ELF-1 (cell line): ENCODE measurements around the gene ADH5.
"Not testable (repeated sequence)": the region's sequence is repeated elsewhere in the genome, so short reads cannot be mapped to it uniquely, and the experiment has no call there.

Source experiments
- DNase-seq: peaks from one replicate; pipeline ENCODE4 v3.0.0-alpha.2; 2016; ENCODE audit warnings: low read depth, low spot score

Gene ADH5

GRCh38 chr4:99084595-99084994 is 4.0 kb downstream of the ADH5 start:
- DNase-seq, result no peak

- DNase-seq, result no peak
Observed at GRCh38 chr4:99082192-99082591, 6.4 kb downstream of the ADH5 start.

- DNase-seq, result not testable (repeated sequence)
Observed at GRCh38 chr4:99080869-99081268, 7.7 kb downstream of the ADH5 start.

- no peak for DNase-seq
Observed at GRCh38 chr4:99079625-99080295, 8.8 kb downstream of the ADH5 start.

GRCh38 chr4:99078931-99079624 is 9.5 kb downstream of the ADH5 start:
- DNase-seq, result no peak

- no peak for DNase-seq
Observed at GRCh38 chr4:99078336-99078735, 10.3 kb downstream of the ADH5 start.

- DNase-seq, result no peak
Observed at GRCh38 chr4:99077177-99077576, 11.4 kb downstream of the ADH5 start.

GRCh38 chr4:99076292-99076976 is 12.2 kb downstream of the ADH5 start:
- DNase-seq, result no peak

GRCh38 chr4:99074816-99075215 is 13.8 kb downstream of the ADH5 start:
- no peak for DNase-seq

- DNase-seq, result no peak
Observed at GRCh38 chr4:99071159-99071558, 17.4 kb downstream of the ADH5 start.

GRCh38 chr4:99067617-99068016 is 21.0 kb downstream of the ADH5 start:
- DNase-seq, result no peak

- DNase-seq, result not testable (repeated sequence)
Observed at GRCh38 chr4:99065521-99065920, 23.1 kb downstream of the ADH5 start.

- no peak for DNase-seq
Observed at GRCh38 chr4:99062120-99062519, 26.5 kb downstream of the ADH5 start.

- DNase-seq, result no peak
Observed at GRCh38 chr4:99061048-99061700, 27.4 kb downstream of the ADH5 start.

GRCh38 chr4:99059550-99059949 is 29.0 kb downstream of the ADH5 start:
- DNase-seq, result no peak

- no peak for DNase-seq
Observed at GRCh38 chr4:99058228-99058627, 30.4 kb downstream of the ADH5 start.

GRCh38 chr4:99054428-99054994 is 34.1 kb downstream of the ADH5 start:
- DNase-seq, result no peak

- no peak for DNase-seq
Observed at GRCh38 chr4:99052902-99053301, 35.7 kb downstream of the ADH5 start.

- no peak for DNase-seq
Observed at GRCh38 chr4:99047710-99048109, 40.9 kb downstream of the ADH5 start.

GRCh38 chr4:99043346-99043745 is 45.2 kb downstream of the ADH5 start:
- DNase-seq, result no peak

- no peak for DNase-seq
Observed at GRCh38 chr4:99038213-99038612, 50.4 kb downstream of the ADH5 start.

- no peak for DNase-seq
Observed at GRCh38 chr4:99033956-99034355, 54.6 kb downstream of the ADH5 start.
